NCI-H1092 treated with DMSO at 0.1 percent for 48 hours (cell line): Measurements from ENCODE around the gene FKBP5.
"Not testable (repeated sequence)": the region's sequence is repeated elsewhere in the genome, so short reads cannot be mapped to it uniquely, and the experiment has no call there.

ENCODE experiments used
- DNase-seq: peaks from one replicate; lab custom pipeline; 2025; lab: John Stamatoyannopoulos, UW

Gene FKBP5

DNA sequence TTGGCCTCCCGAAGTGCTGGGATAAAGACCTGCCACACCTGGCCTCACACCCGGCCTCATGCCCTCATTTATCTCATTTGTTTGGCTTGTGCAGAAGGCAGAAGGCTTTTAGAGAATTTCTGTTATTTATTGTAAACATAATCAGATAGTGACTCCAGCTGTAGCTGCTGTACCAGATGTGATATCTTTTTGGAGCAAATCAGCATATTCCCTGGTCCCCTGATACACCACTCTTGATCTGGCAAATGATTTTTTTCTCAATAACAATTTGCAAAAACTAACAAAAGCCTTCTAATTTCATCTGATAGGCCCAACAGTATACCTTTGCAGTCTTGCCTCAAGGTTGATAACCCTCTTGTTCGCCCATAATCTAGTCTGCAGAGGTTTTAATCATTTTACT lies 149.5 kb downstream of the FKBP5 start:
- DNase-seq: no peak

DNA sequence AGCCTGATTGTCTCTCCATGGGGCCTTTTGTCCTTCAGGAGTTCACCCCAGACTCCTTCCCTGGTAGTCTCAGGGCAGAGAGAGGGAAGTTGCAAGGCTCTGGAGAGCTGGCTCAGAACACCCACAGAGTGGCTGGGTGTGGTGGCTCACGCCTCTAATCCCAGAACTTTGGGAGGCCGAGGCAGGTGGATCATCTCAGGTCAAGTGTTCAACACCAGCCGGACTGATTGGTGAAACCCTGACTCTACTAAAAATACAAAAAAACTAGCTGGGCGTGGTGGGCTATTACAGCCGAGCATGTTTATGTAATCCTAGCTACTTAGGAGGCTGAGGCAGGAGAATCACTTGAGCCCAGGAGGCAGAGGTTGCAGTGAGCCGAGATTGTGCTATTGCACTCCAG lies 152.9 kb downstream of the FKBP5 start:
- DNase-seq: not testable (repeated sequence)

DNA sequence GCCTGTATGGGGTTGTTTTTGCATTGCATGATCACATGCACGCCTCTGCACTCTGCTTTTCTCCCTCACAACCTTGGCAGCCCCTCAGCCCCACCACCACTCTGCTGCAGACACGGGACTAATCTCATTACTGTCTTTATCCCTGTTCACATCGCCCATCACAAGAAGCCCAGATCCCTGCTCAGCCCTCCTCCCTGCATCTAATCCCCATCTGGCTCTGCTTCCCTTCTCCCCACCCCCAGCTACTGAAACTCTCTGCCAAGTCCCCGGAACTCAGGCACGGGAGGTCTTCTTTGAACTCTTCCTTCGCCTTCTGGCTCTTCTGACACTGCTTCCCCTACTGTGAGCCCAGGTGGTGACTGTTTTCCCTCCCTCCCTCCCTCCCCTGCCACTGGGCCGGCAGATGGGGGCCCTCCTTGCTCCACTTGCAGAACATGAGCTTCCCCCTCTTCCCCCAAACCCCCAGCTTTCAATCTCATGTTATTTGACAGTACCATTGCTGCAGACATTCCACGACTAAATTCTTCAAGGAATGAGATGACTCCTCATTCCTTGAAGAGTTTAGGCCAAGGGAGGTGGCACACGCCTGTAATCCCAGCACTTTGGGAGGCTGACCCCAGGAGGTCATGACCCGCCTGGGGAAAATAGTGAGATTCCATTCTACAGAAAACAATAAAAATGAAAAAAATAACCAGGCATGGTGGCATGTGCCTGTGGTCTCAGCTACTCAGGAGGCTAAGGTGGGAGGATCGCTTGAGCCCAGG lies 154.1 kb downstream of the FKBP5 start:
- no peak for DNase-seq

DNA sequence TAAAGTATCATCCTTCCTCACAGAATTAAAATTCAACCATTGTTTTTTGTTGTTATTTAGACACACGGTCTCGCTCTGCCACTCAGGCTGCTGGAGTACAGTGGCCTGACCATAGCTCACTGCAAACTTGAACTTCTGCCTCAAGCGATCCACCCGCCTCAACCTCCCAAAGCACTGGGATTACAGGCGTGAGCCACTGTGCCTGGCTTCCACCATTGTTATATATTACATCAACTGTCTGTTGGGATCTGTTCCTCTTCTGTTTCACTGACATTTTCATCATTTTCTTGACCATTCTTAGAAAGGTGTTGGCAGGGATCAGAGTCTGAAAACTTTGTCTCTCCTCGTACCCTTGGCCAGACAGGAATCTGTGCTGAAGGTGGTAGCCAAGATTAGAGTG lies 154.7 kb downstream of the FKBP5 start:
- no peak for DNase-seq

DNA sequence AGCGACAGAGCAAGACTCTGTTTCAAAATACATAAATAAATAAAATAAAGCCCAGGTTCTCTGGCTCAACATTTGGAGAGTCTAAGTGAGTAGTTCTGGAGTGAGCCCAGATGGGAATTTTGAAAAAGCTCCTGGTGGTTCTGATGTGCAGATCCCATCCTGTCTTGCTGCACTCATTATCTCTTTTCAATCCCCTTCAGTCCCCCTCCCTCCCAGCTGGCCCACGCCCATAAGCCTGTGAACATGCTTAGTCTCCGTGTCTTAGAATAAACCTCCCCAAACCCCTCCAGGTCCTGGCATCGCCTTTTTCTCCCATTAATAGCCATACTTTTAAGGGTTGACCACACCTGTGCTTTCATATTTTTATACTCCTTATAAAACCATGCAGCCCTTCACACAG lies 156.6 kb downstream of the FKBP5 start:
- DNase-seq: no peak

DNA sequence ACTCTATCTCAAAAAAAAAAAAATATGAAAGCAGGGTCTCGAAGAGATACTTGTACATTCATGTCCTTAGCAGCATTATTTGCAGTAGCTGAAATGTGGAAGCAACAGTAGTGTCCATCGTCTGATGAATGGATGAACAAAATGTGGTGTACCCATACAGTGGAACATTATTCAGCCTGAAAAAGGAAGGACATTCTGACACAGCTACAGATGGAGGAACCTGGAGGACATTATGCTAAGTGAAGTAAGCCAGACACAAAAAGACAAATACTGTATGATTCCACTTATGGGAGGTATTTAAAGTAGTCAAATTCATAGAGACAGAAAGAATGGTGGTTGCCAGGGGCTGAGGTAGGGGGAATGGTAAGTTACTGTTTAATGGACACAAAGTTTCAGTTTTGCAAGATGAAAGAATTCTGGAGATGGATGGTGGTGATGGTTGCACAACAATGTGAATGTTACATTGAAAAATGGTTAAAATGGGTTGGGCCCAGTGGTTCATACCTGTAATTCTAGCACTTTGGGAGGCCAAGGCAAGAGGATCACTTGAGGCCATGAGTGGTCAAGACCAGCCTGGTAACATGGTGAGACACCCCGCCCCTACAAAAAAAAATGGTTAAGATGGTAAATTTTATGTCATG lies 164.2 kb downstream of the FKBP5 start:
- DNase-seq: no peak
